Measurements from ENCODE around the gene KDR. TPM values are rescaled to one million over a fixed set of nuclear protein-coding genes. Genes with fewer than 3 reads are reported as not detected.

Gene KDR
- total and polyA plus RNA-seq, 11 donors = 7.7 to 51.0 (median 32.0) TPM

DNA sequence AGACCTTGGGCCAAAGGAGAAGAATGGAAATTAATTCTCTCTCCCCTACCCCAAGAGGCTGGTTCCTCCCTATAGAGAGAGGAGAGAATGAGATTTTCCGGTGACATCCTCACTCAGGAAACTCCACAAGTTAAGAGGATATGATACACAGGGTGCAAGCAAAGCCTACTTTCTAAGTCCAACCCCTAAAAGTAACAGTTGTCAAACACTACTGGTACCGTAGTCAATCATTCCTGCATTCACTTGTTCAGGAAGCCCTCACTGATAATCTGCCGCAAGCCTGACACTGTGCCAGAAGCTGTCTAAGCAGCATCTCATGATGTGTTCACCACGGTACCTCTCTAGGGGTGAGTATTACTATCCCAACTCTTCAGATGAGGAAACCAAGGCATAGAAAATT lies 41.7 kb downstream of the KDR start:
- Histone ChIP-seq H3K9me3 (no peaks in the 10 kb centered on the region), H3K27me3 (no peaks in the 10 kb centered on the region), H3K4me1 (peaks cover 0 to 51% (median 23%) of the 10 kb centered on the region in 12 donors), H3K27ac (peak overlapping the region in 3 of 12 donors; percentile 15 to 24 (median 23)), H3K36me3 (peaks cover 0 to 72% (median 0%) of the 10 kb centered on the region in 9 donors), H3K4me3 (no peak overlapping the region)
- TF ChIP-seq, protein P1, sequence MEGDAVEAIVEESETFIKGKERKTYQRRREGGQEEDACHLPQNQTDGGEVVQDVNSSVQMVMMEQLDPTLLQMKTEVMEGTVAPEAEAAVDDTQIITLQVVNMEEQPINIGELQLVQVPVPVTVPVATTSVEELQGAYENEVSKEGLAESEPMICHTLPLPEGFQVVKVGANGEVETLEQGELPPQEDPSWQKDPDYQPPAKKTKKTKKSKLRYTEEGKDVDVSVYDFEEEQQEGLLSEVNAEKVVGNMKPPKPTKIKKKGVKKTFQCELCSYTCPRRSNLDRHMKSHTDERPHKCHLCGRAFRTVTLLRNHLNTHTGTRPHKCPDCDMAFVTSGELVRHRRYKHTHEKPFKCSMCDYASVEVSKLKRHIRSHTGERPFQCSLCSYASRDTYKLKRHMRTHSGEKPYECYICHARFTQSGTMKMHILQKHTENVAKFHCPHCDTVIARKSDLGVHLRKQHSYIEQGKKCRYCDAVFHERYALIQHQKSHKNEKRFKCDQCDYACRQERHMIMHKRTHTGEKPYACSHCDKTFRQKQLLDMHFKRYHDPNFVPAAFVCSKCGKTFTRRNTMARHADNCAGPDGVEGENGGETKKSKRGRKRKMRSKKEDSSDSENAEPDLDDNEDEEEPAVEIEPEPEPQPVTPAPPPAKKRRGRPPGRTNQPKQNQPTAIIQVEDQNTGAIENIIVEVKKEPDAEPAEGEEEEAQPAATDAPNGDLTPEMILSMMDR (IDR thresholded peaks at IDR 0.05) = no peak
- no peak for TF ChIP-seq POLR2A (IDR thresholded peaks at IDR 0.05)
- ATAC-seq (no peak), DNase-seq (no peak)
- 50 to 75% (median 69%) methylated on average over 4 of the region's 4 CpGs for WGBS, 4 donors
- intact Hi-C loops (cut with DNase I) = loop anchor here in 1 of 10 donors (5.0 kb wide), 1 partner anchor 46 kb away; no protein-coding TSS in a partner anchor

DNA sequence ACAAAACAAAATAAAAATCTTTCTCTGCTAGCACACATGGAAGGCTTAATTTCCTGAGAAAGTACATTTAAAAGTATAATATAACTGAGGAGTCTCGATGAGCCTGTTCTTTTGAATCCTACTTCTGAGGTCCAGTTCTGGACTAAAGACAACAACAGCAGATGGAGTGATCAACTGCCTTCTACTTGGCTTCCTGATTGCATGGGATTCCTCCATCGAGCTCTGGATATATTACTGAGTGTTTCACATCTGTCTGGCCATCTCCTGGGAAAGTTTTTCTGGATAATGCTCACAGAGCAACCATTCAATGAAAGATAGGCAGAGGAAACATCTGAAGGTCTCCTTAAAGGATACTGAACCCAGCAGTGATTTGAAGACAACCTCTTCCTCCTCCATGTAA lies 42.6 kb downstream of the KDR start:
- no peaks in the 10 kb centered on the region for H3K9me3 ChIP-seq
- H3K36me3 ChIP-seq = peaks cover 0 to 63% (median 0%) of the 10 kb centered on the region in 9 donors
- DNase-seq (no peak), ATAC-seq (no peak)
- peaks cover 0 to 45% (median 19%) of the 10 kb centered on the region in 12 donors for H3K4me1 ChIP-seq
- intact Hi-C loops (cut with DNase I) = loop anchor here in 1 of 10 donors (5.0 kb wide), 1 partner anchor 45 kb away; no protein-coding TSS in a partner anchor
- no peak overlapping the region for H3K4me3 ChIP-seq
- WGBS, 4 donors = 45 to 57% (median 50%) methylated on average over 2 of the region's 2 CpGs
- H3K27me3 ChIP-seq = no peaks in the 10 kb centered on the region
- H3K27ac ChIP-seq = peak overlapping the region in 1 of 12 donors; percentile 24
- TF ChIP-seq, protein P1 (IDR thresholded peaks at IDR 0.05) = no peak
- no peak for TF ChIP-seq POLR2A (IDR thresholded peaks at IDR 0.05)

DNA sequence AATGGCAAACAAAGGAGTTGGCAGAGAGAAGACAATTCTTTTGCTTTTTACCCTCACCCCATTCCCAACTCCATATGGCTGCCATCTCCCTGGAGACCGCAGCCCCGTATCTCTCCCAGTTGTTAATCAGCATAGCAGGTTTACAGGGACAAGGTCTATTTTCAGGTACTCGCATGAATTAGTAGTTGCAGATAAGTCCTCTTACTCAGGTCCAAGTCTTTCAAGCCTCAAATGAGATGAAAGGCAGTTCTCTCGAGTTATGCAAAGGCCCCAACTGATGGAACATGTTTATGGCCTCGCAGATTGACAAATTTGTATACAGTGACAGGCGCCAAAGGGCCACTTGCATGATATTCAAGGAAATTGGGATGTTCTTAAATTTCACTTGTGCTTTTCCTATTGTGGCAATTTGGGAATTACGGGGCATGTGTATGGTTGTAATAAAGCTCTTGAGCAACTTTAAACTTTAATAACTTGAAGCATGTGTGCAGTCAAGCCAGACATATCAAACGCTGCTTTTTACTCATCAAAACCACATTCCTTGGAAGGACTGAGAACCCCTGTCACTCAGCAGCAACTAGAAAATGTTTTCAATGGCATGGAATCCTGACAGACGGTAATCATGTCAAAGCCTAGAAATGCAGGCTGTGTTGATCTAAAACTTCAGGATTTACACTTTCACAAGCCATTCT lies 45.1 kb downstream of the KDR start:
- DNase-seq (no peak), ATAC-seq (peak in 1 of 4 donors; percentile 11)
- Histone ChIP-seq H3K27me3 (no peaks in the 10 kb centered on the region), H3K4me3 (peak overlapping the region in 1 of 12 donors; percentile 9), H3K4me1 (peaks cover 0 to 29% (median 16%) of the 10 kb centered on the region in 12 donors), H3K27ac (peak overlapping the region in 11 of 12 donors; percentile 42 to 86 (median 79)), H3K36me3 (peaks cover 0 to 41% (median 0%) of the 10 kb centered on the region in 9 donors), H3K9me3 (no peaks in the 10 kb centered on the region)
- TF ChIP-seq POLR2A (IDR thresholded peaks at IDR 0.05) = no peak
- TF ChIP-seq, protein P1 (IDR thresholded peaks at IDR 0.05) = no peak
- 54 to 69% (median 57%) methylated on average over 9 of the region's 9 CpGs for WGBS, 4 donors
- intact Hi-C loops (cut with DNase I) = loop anchor here in 1 of 10 donors (5.0 kb wide), 1 partner anchor 43 kb away; no protein-coding TSS in a partner anchor

DNA sequence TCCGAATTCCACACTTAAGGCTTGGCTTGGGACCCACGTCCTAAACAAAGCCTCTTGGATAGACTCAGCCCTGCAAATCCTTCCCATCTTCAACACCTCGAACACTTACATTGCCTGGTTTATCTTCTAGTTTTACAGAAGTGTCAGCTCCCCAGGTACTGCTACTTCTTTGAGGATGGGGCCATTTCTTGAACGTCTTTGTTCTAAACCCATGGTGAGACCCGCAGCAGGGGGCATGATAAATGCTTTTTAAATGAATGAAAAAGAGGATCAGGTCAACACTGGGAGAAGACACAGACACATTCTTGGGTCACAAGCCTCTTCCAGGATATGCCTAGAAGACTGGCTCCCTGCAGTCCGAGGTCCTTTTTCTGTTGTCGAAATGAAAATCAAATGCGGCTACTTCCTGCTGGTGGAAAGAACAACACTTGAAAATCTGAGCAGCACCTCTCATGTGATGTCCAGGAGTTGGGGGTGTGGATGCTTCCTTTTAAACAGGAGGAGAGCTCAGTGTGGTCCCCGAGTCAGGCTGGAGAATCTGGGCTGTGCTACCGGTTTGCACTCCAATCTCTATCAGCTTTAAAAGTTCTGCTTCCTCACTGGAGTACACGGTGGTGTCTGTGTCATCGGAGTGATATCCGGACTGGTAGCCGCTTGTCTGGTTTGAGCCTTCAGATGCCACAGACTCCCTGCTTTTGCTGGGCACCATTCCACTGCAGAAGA lies 45.8 kb downstream of the KDR start:
- ATAC-seq = peak; percentile 62 to 89 (median 76)

More for the DNA sequence above, 45.8 kb downstream of the KDR start:
- no peaks in the 10 kb centered on the region for H3K27me3 ChIP-seq
- no peaks in the 10 kb centered on the region for H3K9me3 ChIP-seq
- intact Hi-C loops (cut with DNase I) = loop anchor here in 3 of 10 donors (5.0 to 10.0 kb wide), 5 partner anchors 38 to 75 kb away; no protein-coding TSS in a partner anchor
- peaks cover 0 to 34% (median 0%) of the 10 kb centered on the region in 9 donors for H3K36me3 ChIP-seq
- H3K4me1 ChIP-seq = peaks cover 0 to 28% (median 16%) of the 10 kb centered on the region in 12 donors
- DNase-seq = peak in 3 of 5 donors; percentile 24 to 31 (median 24)
- TF ChIP-seq POLR2A (IDR thresholded peaks at IDR 0.05) = no peak
- TF ChIP-seq, protein P1 (IDR thresholded peaks at IDR 0.05) = no peak
- 28 to 41% (median 36%) methylated on average over 13 to 14 of the region's 14 CpGs for WGBS, 4 donors
- peak overlapping the region; percentile 42 to 86 (median 78) for H3K27ac ChIP-seq
- peak overlapping the region in 3 of 12 donors; percentile 5 to 9 (median 7) for H3K4me3 ChIP-seq

Measured in heart left ventricle (tissue), 16 donors.